NCI-H146 (cell line): ENCODE measurements around the gene PCDHGC4.

ENCODE experiments used
- DNase-seq: peaks from one replicate; lab custom pipeline; 2025; lab: John Stamatoyannopoulos, UW

PCDHGC4 gene

GRCh38 chr5:141484641-141485311, at the start of gene PCDHGC4:
TSS of gene PCDHGC4 (plus strand) at chr5:141485030. CDS start at chr5:141485174, 144 bp downstream.
- DNase-seq: peak; percentile 68

GRCh38 chr5:141437221-141437620, 47.6 kb upstream of the PCDHGC4 start:
- DNase-seq: no peak

- DNase-seq: no peak
Measured at GRCh38 chr5:141439411-141440141, 45.3 kb upstream of the PCDHGC4 start.

- no peak for DNase-seq
Measured at GRCh38 chr5:141440341-141440740, 44.5 kb upstream of the PCDHGC4 start.

GRCh38 chr5:141441571-141442170, 43.2 kb upstream of the PCDHGC4 start:
- no peak for DNase-seq

GRCh38 chr5:141465351-141465750, 19.5 kb upstream of the PCDHGC4 start:
- DNase-seq: no peak

- peak; percentile 70 for DNase-seq
Measured at GRCh38 chr5:141475625-141476131, 9.2 kb upstream of the PCDHGC4 start, which contains the start of gene PCDHGC3. TSS of gene PCDHGC3 (plus strand) at chr5:141475966. CDS start at chr5:141476117, 151 bp downstream.

GRCh38 chr5:141476132-141476911, 8.5 kb upstream of the PCDHGC4 start:
- DNase-seq: peak; percentile 42

GRCh38 chr5:141477044-141477575, 7.7 kb upstream of the PCDHGC4 start:
- no peak for DNase-seq

GRCh38 chr5:141477815-141478214, 7.0 kb upstream of the PCDHGC4 start:
- DNase-seq: no peak

- peak; percentile 83 for DNase-seq
Measured at GRCh38 chr5:141478321-141478945, 6.4 kb upstream of the PCDHGC4 start.

GRCh38 chr5:141479776-141480175, 5.1 kb upstream of the PCDHGC4 start:
- DNase-seq: no peak

- DNase-seq: peak; percentile 17
Measured at GRCh38 chr5:141483902-141484301, 928 bp upstream of the PCDHGC4 start.

GRCh38 chr5:141484310-141484640, 555 bp upstream of the PCDHGC4 start:
- DNase-seq: no peak

- peak; percentile 25 for DNase-seq
Measured at GRCh38 chr5:141485321-141486055, 658 bp downstream of the PCDHGC4 start.

GRCh38 chr5:141486091-141486490, 1.3 kb downstream of the PCDHGC4 start:
- DNase-seq: no peak

- no peak for DNase-seq
Measured at GRCh38 chr5:141487131-141487530, 2.3 kb downstream of the PCDHGC4 start.

GRCh38 chr5:141488591-141489561, 4.0 kb downstream of the PCDHGC4 start, which contains the start of gene PCDHGC5:
TSS of gene PCDHGC5 (plus strand) at chr5:141489081. CDS start at chr5:141489241, 160 bp downstream.
- no peak for DNase-seq

GRCh38 chr5:141489841-141490240, 5.0 kb downstream of the PCDHGC4 start:
- no peak for DNase-seq
